Measurements from ENCODE around the gene C19orf67.

C19orf67 gene

DNA sequence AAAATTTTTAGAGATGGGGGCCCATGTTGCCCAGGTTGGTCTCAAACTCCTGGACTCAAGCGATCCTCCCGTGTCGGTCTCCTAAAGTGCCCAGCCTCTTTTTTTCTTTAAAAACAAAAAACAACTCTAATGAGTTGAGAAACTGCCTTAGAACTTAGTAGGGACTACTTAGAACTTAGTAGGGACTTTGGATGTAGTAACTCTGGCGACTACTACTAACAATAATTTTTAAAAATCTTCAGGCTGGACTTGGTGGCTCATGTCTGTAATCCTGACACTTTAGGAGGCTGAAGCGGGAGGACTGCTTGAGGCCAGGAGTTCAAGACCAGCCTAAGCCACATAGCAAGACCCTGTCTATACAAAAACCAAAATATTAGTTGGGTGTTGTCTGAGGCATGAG is 515 bp upstream of the C19orf67 start:
- TF ChIP-seq CTCF (conservative IDR thresholded peaks at IDR 0.05; ENCODE audit: low read depth, low read length) = no peak
- H3K4me3 ChIP-seq (ENCODE audit: low read depth, low read length) = no peak overlapping the region
- DNase-seq (ENCODE audit: low read depth) = no peak

GRCh38 chr19:14082675-14082960 is 3.0 kb downstream of the C19orf67 start:
- no peak overlapping the region for H3K4me3 ChIP-seq (ENCODE audit: low read depth, low read length)
- no peak for DNase-seq (ENCODE audit: low read depth)
- TF ChIP-seq CTCF (conservative IDR thresholded peaks at IDR 0.05; ENCODE audit: low read depth, low read length) = no peak

- peak overlapping the region; percentile 73 for H3K4me3 ChIP-seq (ENCODE audit: low read depth, low read length)
- no peak for TF ChIP-seq CTCF (conservative IDR thresholded peaks at IDR 0.05; ENCODE audit: low read depth, low read length)
- peak; percentile 28 for DNase-seq (ENCODE audit: low read depth)
Observed at GRCh38 chr19:14081797-14082674, 3.5 kb downstream of the C19orf67 start.

DNA sequence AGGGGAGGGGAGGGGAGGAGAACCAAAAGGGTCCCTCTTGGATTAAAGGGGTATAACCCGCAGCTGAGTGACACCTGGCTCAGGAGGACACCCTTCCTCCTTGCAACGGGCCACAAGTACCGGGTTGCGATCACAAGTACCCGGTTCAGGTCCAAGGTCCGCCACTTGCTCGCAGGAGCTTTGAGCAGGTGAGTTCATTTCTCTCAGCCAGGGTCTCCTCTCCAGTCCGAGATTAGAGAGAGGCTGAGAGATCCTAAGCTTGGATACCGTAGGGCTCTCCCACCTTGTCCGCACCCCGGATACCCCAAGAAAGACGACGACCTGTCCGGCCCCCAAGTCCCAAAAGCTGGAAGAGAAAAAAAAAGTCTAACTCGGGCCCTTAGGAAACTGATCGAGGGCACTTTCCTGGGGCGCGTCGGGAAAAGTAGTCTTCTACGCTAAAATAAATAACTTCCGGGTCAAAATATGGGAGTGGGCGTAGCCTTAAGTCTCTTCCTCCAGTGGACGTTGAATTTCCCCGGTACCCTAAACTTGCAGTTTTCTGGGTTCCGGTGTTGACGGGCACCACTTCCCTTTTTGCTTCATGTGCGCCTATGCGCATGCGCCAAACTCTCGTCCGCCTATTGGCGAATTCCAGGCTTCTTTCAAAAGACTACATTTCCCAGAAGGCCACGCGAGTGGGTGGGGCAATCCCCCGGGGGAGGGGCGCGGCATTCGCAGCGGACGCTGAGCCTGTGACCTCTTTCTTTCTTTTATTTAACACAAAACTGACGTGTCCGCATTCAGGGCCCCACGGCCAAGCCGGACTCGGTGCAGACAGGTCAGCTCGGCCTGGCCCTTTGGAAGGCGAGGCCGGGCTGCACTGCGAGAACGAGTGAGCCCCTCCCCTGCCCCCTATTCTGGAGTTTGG is 4.4 kb downstream of the C19orf67 start:
- TF ChIP-seq CTCF (conservative IDR thresholded peaks at IDR 0.05; ENCODE audit: low read depth, low read length) = no peak
- peak; percentile 100 for DNase-seq (ENCODE audit: low read depth)
- peak overlapping the region; percentile 73 for H3K4me3 ChIP-seq (ENCODE audit: low read depth, low read length)

- TF ChIP-seq CTCF (conservative IDR thresholded peaks at IDR 0.05; ENCODE audit: low read depth, low read length) = no peak
- no peak for DNase-seq (ENCODE audit: low read depth)
Observed at GRCh38 chr19:14078411-14078810, 7.2 kb downstream of the C19orf67 start.

GRCh38 chr19:14073925-14074838 is 11.4 kb downstream of the C19orf67 start:
- H3K4me3 ChIP-seq (ENCODE audit: low read depth, low read length) = peak overlapping the region; percentile 64
- peak; percentile 36 for DNase-seq (ENCODE audit: low read depth)
- no peak for TF ChIP-seq CTCF (conservative IDR thresholded peaks at IDR 0.05; ENCODE audit: low read depth, low read length)

More at GRCh38 chr19:14078411-14078810, 7.2 kb downstream of the C19orf67 start:
- no peak overlapping the region for H3K4me3 ChIP-seq (ENCODE audit: low read depth, low read length)

All from choroid plexus epithelial cell (primary cell).